Ishikawa (cell line): Measurements from ENCODE around the gene MCAT.

Experiments used
- CEBPB ChIP-seq: IDR thresholded peaks from 2 replicates; pipeline ENCODE4 v1.6.1; 2012
- CREB1 ChIP-seq: IDR thresholded peaks from 2 replicates; pipeline ENCODE4 v1.6.1; 2012; ENCODE audit warnings: low read depth
- EGR1 ChIP-seq: IDR thresholded peaks from 2 replicates; pipeline ENCODE4 v1.6.1; 2012
- EP300 ChIP-seq: IDR thresholded peaks from 2 replicates; pipeline ENCODE4 v1.6.1; 2012; ENCODE audit warnings: borderline replicate concordance
- FOXM1 ChIP-seq: IDR thresholded peaks from 2 replicates; pipeline ENCODE4 v1.6.1; 2012; ENCODE audit warnings: low read depth, borderline replicate concordance
- MAX ChIP-seq: IDR thresholded peaks from 2 replicates; pipeline ENCODE4 v1.6.1; 2012
- NFIC ChIP-seq: IDR thresholded peaks from 2 replicates; pipeline ENCODE4 v1.6.1; 2012
- RAD21 ChIP-seq: IDR thresholded peaks from 2 replicates; pipeline ENCODE4 v1.6.1; 2012; ENCODE audit warnings: low read depth
- REST ChIP-seq: IDR thresholded peaks from 2 replicates; pipeline ENCODE4 v1.6.1; 2012; ENCODE audit warnings: low read depth, mild to moderate bottlenecking
- TAF1 ChIP-seq: IDR thresholded peaks from 2 replicates; pipeline ENCODE4 v1.6.1; 2012; ENCODE audit warnings: low read depth, mild to moderate bottlenecking
- TCF12 ChIP-seq: IDR thresholded peaks from 2 replicates; pipeline ENCODE4 v1.6.1; 2012; ENCODE audit warnings: low read depth
- TEAD4 ChIP-seq: IDR thresholded peaks from 2 replicates; pipeline ENCODE4 v1.6.1; 2012
- USF1 ChIP-seq: IDR thresholded peaks from 2 replicates; pipeline ENCODE4 v1.6.1; 2012
- YY1 ChIP-seq: IDR thresholded peaks from 2 replicates; pipeline ENCODE4 v1.6.1; 2012; ENCODE audit warnings: low read depth
- ZBTB7A ChIP-seq: IDR thresholded peaks from 2 replicates; pipeline ENCODE4 v1.6.1; 2012; ENCODE audit warnings: low read depth

The MCAT gene

GRCh38 chr22:43159484-43160178 is 16.4 kb upstream of the MCAT start:
- TF ChIP-seq MAX (no peak), YY1 (no peak), EGR1 (no peak), NFIC (no peak), RAD21 (peak; percentile 44)

DNA sequence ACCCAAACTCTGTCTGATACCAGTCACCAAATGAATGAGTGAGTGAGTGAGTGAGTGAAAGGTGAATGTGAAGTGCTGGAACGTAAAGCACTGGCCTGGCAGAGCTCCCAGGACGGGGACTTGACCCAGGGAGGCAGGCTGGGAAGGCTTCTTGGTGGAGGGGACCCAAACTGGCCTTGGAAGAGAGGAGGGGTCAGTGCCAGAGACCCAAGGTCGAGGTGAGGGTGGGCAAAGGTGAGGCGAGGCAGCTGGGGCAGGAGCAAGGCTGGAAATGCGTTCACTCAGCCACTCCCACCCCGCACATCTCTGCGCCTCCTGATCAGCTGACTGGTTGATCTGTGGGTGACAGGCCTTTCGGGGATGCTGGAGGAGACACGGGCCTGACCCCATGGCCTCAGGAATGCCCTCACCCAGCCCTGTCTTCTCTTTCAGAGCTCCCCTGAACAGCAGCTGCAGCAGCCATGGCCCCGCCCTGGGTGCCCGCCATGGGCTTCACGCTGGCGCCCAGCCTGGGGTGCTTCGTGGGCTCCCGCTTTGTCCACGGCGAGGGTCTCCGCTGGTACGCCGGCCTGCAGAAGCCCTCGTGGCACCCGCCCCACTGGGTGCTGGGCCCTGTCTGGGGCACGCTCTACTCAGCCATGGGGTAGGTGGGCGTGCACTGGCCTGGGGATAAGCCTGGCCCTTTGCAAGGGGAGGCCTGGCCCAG is 15.7 kb upstream of the MCAT start:
- no peak for TF ChIP-seq TCF12
- TF ChIP-seq TAF1 = no peak
- TF ChIP-seq CREB1 = no peak
- no peak for TF ChIP-seq TEAD4
- TF ChIP-seq FOXM1 = no peak

GRCh38 chr22:43157874-43158546 is 14.8 kb upstream of the MCAT start:
- TF ChIP-seq RAD21 (no peak), ZBTB7A (no peak), CREB1 (no peak), FOXM1 (no peak), MAX (no peak), REST (no peak), USF1 (no peak), TEAD4 (no peak), EP300 (no peak), EGR1 (no peak), TAF1 (no peak), CEBPB (no peak)

- TF ChIP-seq USF1 (no peak), TCF12 (no peak), CEBPB (no peak), REST (no peak), CREB1 (no peak), RAD21 (no peak), EP300 (no peak), ZBTB7A (no peak), TEAD4 (no peak), FOXM1 (no peak), YY1 (no peak), MAX (no peak), TAF1 (no peak), NFIC (no peak), EGR1 (no peak)
Observed at GRCh38 chr22:43156413-43156812, 13.2 kb upstream of the MCAT start.

- TF ChIP-seq TCF12 (no peak), EGR1 (no peak), RAD21 (no peak), REST (no peak), CREB1 (no peak), MAX (no peak), USF1 (no peak), YY1 (no peak), FOXM1 (no peak), EP300 (no peak), TAF1 (no peak)
Observed at GRCh38 chr22:43155789-43156188, 12.6 kb upstream of the MCAT start.
